GM19438 (cell line): Measurements from ENCODE around the gene PTPRN2.
"Not testable (repeated sequence)": the region's sequence is repeated elsewhere in the genome, so short reads cannot be mapped to it uniquely, and the experiment has no call there.

Source experiments
- ATAC-seq: cut with Tn5 transposase; IDR thresholded peaks from one replicate; pipeline ENCODE4 v1.9.1; 2021; ENCODE audit warnings: low read depth; ENCODE audit not compliant: unreplicated experiment

The PTPRN2 gene

GRCh38 chr7:158377800-158378623 is 209.6 kb downstream of the PTPRN2 start:
- no peak for ATAC-seq

GRCh38 chr7:158376839-158377186 is 210.8 kb downstream of the PTPRN2 start:
- not testable (repeated sequence) for ATAC-seq

- not testable (repeated sequence) for ATAC-seq
Observed at GRCh38 chr7:158376146-158376838, 211.3 kb downstream of the PTPRN2 start.

DNA sequence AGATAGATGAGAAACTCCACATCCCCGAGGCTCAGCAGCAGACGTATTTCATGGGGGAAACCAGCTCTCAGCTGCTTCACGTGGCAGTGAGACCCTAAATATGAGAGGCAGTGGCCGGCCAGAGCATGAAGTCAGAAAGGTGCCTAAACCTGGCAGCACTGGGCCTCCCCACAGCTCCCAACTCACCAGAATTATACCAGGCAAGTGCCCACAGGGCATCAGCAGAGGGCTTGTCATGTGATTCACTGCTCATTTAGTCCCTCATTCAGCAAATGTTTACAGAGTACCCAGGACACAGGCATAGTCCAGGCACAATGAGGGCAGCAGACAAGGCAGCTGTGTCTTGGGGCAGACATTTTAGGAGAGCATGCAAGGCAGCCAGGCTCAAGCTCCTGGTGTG is 212.6 kb downstream of the PTPRN2 start:
- no peak for ATAC-seq

- ATAC-seq = no peak
Observed at GRCh38 chr7:158374586-158374985, 213.0 kb downstream of the PTPRN2 start.

DNA sequence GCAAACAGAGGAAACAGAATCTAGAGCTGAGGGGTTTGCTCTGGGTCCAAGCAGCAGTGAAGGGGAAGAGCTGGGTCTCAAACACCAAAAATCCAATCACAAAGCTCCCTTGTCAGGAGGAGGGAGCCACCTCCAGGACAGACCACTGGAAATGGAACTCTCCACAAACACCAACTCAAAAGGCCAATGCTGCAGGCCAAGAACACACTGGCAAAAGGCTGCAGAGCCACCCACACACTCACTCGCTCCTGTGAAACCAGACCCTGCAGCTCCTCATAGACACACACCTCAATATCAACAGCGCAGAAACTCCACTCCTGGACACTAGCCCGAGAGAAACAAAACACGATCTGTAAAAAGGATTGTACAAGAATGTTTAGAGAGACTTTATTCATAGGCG is 213.5 kb downstream of the PTPRN2 start:
- no peak for ATAC-seq

GRCh38 chr7:158373476-158374133 is 214.0 kb downstream of the PTPRN2 start:
- ATAC-seq = no peak

DNA sequence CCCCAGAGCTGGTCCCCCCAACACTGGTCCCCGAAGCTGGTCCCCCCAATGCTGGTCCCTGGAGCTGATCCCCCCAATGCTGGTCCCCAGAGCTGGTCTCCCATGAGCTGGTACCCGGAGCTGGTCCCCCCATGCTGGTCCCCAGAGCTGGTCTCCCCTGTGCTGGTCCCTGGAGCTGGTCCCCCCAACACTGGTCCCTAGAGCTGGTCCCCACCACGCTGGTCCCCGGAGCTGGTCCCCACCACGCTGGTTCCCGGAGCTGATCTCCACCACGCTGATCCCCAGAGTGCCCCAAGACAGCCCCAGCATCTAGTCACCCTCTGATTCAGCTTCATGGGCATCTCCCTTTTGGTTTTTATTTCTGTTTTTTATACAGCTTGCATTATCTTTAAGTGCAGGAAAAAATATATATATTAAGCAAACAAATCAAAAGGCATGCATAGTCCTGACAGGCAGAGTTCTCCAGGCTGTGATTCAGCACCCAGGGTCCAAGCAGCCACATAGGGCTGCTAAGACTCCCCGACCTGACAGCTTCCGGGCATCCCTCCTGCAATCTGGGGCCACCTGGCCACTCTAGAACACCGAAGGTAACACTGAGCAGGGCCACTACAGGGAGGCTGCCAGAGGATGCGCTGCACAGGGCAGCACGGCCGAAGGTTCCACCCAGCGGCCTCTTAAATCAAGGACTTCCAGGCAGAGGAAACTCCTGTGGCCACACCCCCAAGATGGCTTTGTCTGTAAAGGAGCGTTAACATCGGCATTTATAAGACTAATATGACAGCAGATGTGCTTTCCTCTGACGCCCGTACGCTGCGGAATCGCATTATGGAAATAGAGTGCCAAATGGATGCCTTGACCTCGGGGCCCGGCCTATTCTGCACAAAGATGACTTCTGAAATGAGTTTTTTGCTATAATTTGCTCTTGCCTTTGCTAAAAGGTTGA is 215.0 kb downstream of the PTPRN2 start:
- no peak for ATAC-seq

GRCh38 chr7:158371856-158372255 is 215.8 kb downstream of the PTPRN2 start:
- no peak for ATAC-seq

DNA sequence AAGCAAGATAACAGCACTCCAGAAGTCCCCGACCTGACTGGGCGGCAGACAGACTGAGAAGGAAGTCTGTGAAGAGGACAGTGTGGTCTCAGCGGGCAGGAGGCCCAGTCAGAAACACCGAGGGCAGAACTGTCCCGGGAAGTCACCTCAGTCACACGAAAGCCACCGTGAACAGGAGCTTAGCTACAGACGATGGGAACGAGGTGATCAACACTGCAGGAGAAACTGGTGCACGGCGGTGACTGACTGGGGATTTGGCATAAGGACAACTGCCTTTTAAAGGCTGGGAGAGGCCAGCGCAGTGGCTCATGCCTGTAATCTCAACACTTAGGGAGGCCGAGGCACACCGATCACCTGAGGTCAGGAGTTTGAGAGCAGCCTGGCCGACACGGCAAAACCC is 217.8 kb downstream of the PTPRN2 start:
- no peak for ATAC-seq

- no peak for ATAC-seq
Observed at GRCh38 chr7:158369290-158369689, 218.3 kb downstream of the PTPRN2 start.

DNA sequence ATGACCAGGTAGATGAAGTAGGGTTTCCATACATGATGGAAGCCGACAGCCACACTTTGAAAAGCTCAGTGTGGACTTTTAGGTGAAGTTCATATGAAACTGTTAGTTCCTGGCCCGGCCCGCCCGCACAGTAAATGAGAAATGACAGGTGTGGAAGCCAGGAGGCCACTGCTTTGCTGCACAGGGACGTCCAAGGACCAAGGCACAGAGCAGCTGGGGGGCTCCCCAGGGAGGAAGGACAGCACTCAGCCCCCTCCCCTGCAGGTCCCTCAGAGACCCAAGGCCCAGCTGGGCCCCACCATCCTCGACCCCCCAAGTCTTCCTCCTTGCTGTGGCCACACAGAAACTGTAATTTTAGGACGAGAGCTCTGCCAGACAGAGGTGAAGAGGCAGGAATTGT is 219.2 kb downstream of the PTPRN2 start:
- no peak for ATAC-seq

GRCh38 chr7:158367634-158367982 is 220.0 kb downstream of the PTPRN2 start:
- no peak for ATAC-seq

- ATAC-seq = no peak
Observed at GRCh38 chr7:158366916-158367633, 220.5 kb downstream of the PTPRN2 start.

DNA sequence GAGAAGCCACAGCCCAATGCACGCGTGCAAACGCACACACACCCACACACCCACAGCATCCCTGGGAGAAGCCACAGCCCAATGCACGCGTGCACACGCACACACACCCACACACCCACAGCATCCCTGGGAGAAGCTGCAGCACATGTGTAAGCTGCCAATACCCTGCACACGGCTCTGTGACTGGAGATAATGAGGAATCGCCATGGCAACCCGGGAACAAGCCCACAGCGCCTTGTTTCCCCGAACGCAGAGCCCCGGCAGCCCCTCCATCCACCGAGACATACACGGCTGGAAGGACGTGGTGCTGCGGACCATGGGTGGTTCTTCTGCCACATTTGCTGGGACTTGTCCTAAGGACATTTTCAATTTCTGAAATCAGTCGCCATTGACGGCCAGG is 221.3 kb downstream of the PTPRN2 start:
- no peak for ATAC-seq

GRCh38 chr7:158365267-158365666 is 222.4 kb downstream of the PTPRN2 start:
- ATAC-seq = no peak

- ATAC-seq = no peak
Observed at GRCh38 chr7:158364451-158364850, 223.2 kb downstream of the PTPRN2 start.

DNA sequence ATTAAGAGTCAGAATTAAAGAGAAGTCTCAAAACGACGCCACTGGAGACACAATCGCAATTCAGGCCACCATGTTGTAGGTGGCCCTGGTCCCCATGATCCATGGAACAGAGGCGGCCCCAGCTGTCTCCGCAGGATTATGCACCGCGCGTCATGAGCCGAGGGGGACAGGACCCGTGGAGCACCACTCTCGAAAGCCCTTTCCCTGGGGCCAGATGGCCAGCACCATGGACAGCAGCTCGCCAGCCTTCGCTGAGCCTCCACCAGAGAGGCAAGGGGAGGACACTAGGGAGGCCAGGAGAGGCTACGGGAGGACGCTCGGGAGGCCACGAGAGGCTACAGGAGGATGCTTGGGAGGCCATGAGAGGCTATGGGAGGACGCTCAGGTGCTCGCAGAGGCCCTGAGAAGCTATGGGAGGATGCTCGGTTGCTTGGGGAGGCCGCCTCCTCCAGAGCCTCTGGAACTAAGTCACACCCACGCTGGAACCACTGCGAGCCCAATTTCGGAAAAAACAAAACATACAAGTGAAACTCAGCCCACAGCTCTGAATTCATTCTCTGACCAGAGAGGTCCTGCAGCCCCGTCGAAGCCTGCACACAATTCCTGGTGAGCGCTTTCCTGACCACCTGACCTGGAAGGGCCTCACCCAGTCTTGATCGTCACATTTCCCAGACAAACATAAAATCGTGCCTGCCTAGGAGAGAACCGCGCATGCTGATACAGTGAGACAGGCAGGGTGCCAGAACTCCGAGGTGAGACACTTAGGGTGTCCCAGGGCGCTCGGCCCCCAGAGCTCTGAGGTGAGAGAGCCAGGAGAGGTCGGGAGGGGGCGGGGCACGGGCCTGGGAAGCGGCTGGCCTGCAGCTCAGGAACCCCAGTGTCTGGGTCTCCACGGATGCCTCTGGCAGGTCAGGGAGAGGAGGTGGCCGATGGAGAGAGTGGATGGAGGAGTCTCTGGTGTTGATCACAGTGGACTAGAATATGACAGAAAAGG is 224.4 kb downstream of the PTPRN2 start:
- ATAC-seq = no peak

DNA sequence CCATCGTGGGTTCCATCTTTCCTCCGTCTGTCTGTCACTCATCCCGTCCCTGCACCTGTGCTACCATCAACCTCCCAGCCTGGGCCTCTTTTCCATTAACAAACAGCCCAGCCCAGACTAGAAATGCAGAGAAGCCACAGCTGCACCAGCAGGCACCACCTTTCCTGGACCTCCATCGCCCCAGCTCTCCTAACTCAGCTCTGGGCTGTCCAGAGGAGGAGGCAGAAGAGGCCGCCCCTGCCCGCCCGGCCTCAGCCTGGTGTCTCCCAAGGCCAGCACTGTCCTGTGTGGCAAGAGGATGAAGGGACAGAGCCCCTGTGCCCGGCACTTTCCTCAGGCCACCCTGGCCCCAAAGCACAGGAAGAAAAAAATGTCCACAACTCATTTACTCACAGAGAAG is 225.6 kb downstream of the PTPRN2 start:
- ATAC-seq = no peak
